Fibroblast of pulmonary artery (primary cell): ENCODE measurements around the gene GP5.

Source experiments
- DNase-seq: peaks from one replicate; pipeline ENCODE4 v3.0.0-alpha.2; 2010; ENCODE audit warnings: low read depth
- H3K4me3 ChIP-seq: replicated peaks from 2 replicates; pipeline ENCODE4 v1.5.1; 2011; ENCODE audit warnings: low read depth, mild to moderate bottlenecking, control low read depth, low read length, moderate library complexity
- CTCF ChIP-seq: IDR thresholded peaks from 2 replicates; pipeline ENCODE4 v1.5.1; 2011; ENCODE audit warnings: mild to moderate bottlenecking, control low read depth, low read length, inconsistent platforms; ENCODE audit errors: missing control alignments

GP5 gene

GRCh38 chr3:194352667-194353246, 46.3 kb downstream of the GP5 start:
- no peak for TF ChIP-seq CTCF
- DNase-seq, result no peak
- no peak overlapping the region for H3K4me3 ChIP-seq

GRCh38 chr3:194351952-194352536, 47.0 kb downstream of the GP5 start:
- DNase-seq, result no peak
- TF ChIP-seq CTCF, result no peak
- no peak overlapping the region for H3K4me3 ChIP-seq

GRCh38 chr3:194351080-194351672, 47.9 kb downstream of the GP5 start, which contains the start of gene CPN2:
Gene CPN2, minus strand, starts transcription at chr3:194351328. Its CDS starts 8,626 bp downstream, at chr3:194342702.
- no peak for TF ChIP-seq CTCF
- no peak within 1 kb of the TSS for H3K4me3 ChIP-seq
- DNase-seq, result no peak

GRCh38 chr3:194350726-194351071, 48.4 kb downstream of the GP5 start:
- TF ChIP-seq CTCF, result no peak
- no peak overlapping the region for H3K4me3 ChIP-seq
- no peak for DNase-seq

- no peak for DNase-seq
- H3K4me3 ChIP-seq, result no peak overlapping the region
Observed at GRCh38 chr3:194348354-194348753, 50.7 kb downstream of the GP5 start.

GRCh38 chr3:194346621-194347020, 52.4 kb downstream of the GP5 start:
- TF ChIP-seq CTCF, result no peak
- no peak for DNase-seq
- no peak overlapping the region for H3K4me3 ChIP-seq

More at GRCh38 chr3:194348354-194348753, 50.7 kb downstream of the GP5 start:
- no peak for TF ChIP-seq CTCF
